Measurements from ENCODE around the gene LRRC4C.
A peak's percentile ranks its signal among the peaks of the same experiment; 100 is the strongest.

The LRRC4C gene

DNA sequence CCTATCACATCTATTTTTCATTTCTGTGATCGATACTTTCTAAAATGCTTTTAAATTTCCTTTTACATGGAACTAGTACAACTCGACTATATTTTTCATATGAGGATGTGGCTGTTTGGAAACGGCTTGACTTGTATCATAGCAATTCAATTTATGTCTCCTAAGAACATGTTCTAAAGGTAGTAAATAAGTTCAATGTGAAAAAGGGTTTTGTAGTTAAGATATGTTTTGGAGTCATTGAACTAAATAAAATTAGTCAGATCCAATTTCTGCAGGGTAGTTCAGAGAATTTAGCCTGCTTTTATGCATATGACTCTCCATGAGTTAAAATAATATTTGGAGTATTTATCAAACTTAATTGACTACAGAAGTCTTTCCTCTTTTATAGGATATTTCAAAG is 1121.4 kb downstream of the LRRC4C start:
- Mint-ChIP-seq H3K4me3 (no peak overlapping the region), H3K27me3 (no peaks in the 10 kb centered on the region), H3K4me1 (no peaks in the 10 kb centered on the region), H3K9me3 (peaks cover 14% of the 10 kb centered on the region), H3K36me3 (ENCODE audit: insufficient read depth) (no peaks in the 10 kb centered on the region), H3K27ac (ENCODE audit: low read depth) (no peak overlapping the region)
- no peak for DNase-seq (ENCODE audit: low spot score in 2 of 2)
- no peak for ATAC-seq (replicated peaks; ENCODE audit: extremely low read depth, poor library complexity, severe bottlenecking)

DNA sequence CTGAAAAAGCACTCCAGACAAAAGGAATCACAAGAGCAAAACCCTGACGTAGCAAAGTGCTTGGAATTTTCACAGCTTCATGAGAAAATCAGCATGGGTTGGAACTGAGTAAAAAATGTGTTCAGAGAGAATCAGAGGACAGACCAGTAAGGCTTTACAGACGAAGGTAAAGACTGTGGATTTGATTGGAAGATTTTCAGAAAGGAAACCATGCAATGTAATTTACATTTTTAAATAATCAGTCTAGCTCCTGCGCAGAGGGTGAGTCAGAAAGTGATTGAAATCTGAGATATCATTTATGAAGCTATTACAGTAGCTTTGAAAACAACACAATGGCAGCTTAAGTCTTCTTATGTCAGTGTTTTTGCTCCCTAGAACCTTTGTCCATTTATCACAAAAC is 1122.3 kb downstream of the LRRC4C start:
- no peak for ATAC-seq (replicated peaks; ENCODE audit: extremely low read depth, poor library complexity, severe bottlenecking)

DNA sequence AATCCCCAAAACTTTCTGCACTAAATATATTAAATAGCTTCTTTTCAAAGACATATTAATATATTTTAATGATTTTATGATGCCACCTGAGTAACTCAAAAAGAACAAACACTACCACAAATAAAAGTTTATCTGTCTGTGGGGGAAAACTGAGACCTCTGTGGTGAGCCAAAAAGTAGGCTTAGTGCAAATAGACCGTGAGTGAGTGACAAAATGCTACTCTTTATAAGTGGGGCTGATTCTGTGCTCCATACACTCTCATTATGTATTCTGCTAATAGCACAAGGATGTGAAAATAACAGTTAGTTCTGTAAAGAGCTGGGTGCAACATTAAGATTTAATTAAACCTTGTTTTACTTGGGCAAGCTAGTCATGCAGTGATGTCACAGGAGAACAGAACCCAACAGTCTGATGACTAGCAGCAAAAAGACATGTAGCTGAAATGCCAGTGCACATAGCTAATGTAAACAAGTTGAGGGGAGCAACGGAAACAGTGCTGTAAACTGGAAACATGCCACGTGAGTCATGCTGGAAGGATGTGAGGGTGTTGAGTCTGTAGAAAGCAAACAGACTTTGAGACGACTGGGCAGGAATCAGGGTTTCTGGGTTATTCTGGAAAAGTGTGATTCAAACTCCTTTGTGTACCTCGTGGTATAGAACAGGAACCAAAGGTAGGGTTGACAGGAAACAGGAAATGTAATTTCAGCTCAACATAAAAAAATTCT is 1130.4 kb downstream of the LRRC4C start:
- H3K9me3 Mint-ChIP-seq = peaks cover 12% of the 10 kb centered on the region
- no peak overlapping the region for H3K27ac Mint-ChIP-seq (ENCODE audit: low read depth)
- no peak overlapping the region for H3K4me3 Mint-ChIP-seq
- H3K36me3 Mint-ChIP-seq (ENCODE audit: insufficient read depth) = no peaks in the 10 kb centered on the region
- no peak for ATAC-seq (replicated peaks; ENCODE audit: extremely low read depth, poor library complexity, severe bottlenecking)
- H3K4me1 Mint-ChIP-seq = no peaks in the 10 kb centered on the region
- no peak for DNase-seq (ENCODE audit: low spot score in 2 of 2)
- no peaks in the 10 kb centered on the region for H3K27me3 Mint-ChIP-seq

More for the DNA sequence above, 1122.3 kb downstream of the LRRC4C start:
- Mint-ChIP-seq H3K4me1 (no peaks in the 10 kb centered on the region), H3K9me3 (peaks cover 12% of the 10 kb centered on the region), H3K27me3 (no peaks in the 10 kb centered on the region), H3K4me3 (no peak overlapping the region), H3K27ac (ENCODE audit: low read depth) (no peak overlapping the region), H3K36me3 (ENCODE audit: insufficient read depth) (no peaks in the 10 kb centered on the region)
- no peak for DNase-seq (ENCODE audit: low spot score in 2 of 2)

DNA sequence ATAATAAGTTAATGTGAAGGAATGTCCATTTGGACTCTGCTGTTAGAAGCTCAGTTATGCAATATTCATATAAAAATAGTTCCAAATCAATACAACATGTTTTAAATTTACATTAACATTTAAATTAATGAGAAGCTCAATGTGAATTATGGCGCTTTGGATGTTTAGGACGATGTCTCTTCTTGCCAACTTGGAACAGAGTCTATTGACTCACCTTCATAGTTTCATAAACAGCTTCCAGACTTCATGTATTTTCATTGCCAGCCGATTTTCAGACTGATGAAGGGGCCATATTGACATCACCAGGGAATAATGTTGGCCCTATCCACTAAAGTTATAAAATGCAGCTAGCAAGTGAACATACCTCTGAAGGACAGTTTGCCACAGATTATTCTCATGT is 1136.2 kb downstream of the LRRC4C start:
- no peak overlapping the region for H3K4me3 Mint-ChIP-seq
- H3K27ac Mint-ChIP-seq (ENCODE audit: low read depth) = no peak overlapping the region
- DNase-seq (ENCODE audit: low spot score in 2 of 2) (no peak), ATAC-seq (replicated peaks; ENCODE audit: extremely low read depth, poor library complexity, severe bottlenecking) (no peak)
- no peaks in the 10 kb centered on the region for H3K4me1 Mint-ChIP-seq
- H3K9me3 Mint-ChIP-seq = peaks cover 23% of the 10 kb centered on the region
- no peaks in the 10 kb centered on the region for H3K27me3 Mint-ChIP-seq
- no peaks in the 10 kb centered on the region for H3K36me3 Mint-ChIP-seq (ENCODE audit: insufficient read depth)

DNA sequence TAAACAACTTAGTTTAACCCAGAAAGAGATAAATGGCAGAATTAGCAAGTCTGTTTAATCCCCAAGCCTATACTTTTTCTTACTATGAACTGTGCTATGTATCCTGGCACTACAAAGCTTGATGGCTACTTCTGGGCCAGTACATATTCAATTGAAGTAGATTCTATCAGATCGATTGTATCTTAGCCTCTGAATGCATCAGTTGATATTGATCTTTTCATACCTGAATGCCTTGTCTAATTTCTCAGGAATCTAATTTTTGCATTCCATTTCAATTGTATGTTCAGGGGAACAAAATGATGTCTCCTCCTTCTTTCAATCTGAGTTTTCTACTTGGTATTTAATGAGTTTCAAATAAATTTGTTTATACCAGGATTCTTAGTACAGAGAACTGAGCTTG is 1137.9 kb downstream of the LRRC4C start:
- no peak overlapping the region for H3K4me3 Mint-ChIP-seq
- H3K4me1 Mint-ChIP-seq = no peaks in the 10 kb centered on the region
- DNase-seq (ENCODE audit: low spot score in 2 of 2) = no peak
- peaks cover 25% of the 10 kb centered on the region for H3K9me3 Mint-ChIP-seq
- ATAC-seq (replicated peaks; ENCODE audit: extremely low read depth, poor library complexity, severe bottlenecking) = no peak
- no peaks in the 10 kb centered on the region for H3K36me3 Mint-ChIP-seq (ENCODE audit: insufficient read depth)
- H3K27ac Mint-ChIP-seq (ENCODE audit: low read depth) = no peak overlapping the region
- H3K27me3 Mint-ChIP-seq = no peaks in the 10 kb centered on the region

DNA sequence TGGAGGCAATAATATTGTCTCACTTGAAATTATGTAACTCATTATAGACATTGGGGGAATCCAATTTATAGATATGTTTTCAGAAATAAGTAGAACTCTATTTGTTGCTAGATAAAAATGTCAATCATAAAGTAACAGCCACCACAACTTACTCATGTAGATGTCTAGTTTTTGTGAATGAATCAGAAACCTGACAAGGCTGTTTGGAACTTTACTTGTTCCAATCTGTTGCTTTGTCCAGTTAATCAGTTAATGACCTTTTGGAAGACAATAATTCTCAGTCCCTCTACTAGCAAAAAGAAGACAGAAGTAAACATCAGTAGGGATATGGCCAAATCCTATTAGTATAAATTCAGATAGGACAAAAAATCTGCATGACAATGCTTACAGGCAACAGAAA is 1143.3 kb downstream of the LRRC4C start:
- Mint-ChIP-seq H3K9me3 (peaks cover 17% of the 10 kb centered on the region), H3K4me3 (no peak overlapping the region), H3K36me3 (ENCODE audit: insufficient read depth) (no peaks in the 10 kb centered on the region), H3K27ac (ENCODE audit: low read depth) (no peak overlapping the region), H3K27me3 (no peaks in the 10 kb centered on the region), H3K4me1 (no peaks in the 10 kb centered on the region)
- DNase-seq (ENCODE audit: low spot score in 2 of 2) (no peak), ATAC-seq (replicated peaks; ENCODE audit: extremely low read depth, poor library complexity, severe bottlenecking) (no peak)

DNA sequence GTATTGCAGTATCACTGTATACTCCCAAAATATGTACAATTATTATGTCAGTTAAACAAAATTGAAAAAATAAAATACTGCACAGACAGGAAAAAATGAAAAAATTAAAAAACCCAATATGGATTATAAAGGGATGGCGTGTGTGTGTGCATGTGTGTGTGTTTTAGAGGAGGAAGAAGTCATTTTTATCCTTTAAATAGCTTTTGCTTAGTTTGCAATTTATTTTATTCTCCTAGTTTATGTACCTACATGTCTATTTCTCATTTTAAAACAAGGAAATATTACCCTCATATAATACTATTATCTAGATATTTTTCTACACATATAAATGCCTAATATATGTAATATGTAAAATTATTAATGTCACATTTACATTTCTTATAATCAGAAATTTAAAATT is 1144.3 kb downstream of the LRRC4C start:
- Mint-ChIP-seq H3K4me3 (no peak overlapping the region), H3K4me1 (no peaks in the 10 kb centered on the region), H3K27ac (ENCODE audit: low read depth) (no peak overlapping the region), H3K36me3 (ENCODE audit: insufficient read depth) (no peaks in the 10 kb centered on the region), H3K9me3 (peaks cover 17% of the 10 kb centered on the region), H3K27me3 (no peaks in the 10 kb centered on the region)
- ATAC-seq (replicated peaks; ENCODE audit: extremely low read depth, poor library complexity, severe bottlenecking) (no peak), DNase-seq (ENCODE audit: low spot score in 2 of 2) (no peak)

DNA sequence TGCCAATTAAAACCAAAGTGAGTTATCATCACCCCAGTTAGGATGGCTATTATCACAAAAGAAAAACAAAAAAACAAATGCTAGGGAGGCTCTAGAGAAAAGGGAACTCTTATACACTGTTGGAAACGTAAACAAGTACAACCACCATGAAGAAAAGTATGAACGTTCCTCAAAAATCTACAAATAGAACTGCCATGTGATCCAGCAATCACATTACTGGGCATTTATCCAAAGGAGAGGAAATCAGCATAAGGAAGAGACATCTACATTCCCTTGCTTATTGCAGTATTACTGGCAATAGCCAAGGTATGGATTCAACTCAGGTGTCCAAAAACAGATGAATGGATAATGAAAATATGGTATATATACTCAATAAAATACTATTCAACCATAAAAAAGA is 1145.1 kb downstream of the LRRC4C start:
- H3K27ac Mint-ChIP-seq (ENCODE audit: low read depth) = no peak overlapping the region
- ATAC-seq (replicated peaks; ENCODE audit: extremely low read depth, poor library complexity, severe bottlenecking) (no peak), DNase-seq (ENCODE audit: low spot score in 2 of 2) (no peak)
- no peaks in the 10 kb centered on the region for H3K4me1 Mint-ChIP-seq
- H3K9me3 Mint-ChIP-seq = peaks cover 17% of the 10 kb centered on the region
- no peaks in the 10 kb centered on the region for H3K27me3 Mint-ChIP-seq
- no peak overlapping the region for H3K4me3 Mint-ChIP-seq
- H3K36me3 Mint-ChIP-seq (ENCODE audit: insufficient read depth) = no peaks in the 10 kb centered on the region

DNA sequence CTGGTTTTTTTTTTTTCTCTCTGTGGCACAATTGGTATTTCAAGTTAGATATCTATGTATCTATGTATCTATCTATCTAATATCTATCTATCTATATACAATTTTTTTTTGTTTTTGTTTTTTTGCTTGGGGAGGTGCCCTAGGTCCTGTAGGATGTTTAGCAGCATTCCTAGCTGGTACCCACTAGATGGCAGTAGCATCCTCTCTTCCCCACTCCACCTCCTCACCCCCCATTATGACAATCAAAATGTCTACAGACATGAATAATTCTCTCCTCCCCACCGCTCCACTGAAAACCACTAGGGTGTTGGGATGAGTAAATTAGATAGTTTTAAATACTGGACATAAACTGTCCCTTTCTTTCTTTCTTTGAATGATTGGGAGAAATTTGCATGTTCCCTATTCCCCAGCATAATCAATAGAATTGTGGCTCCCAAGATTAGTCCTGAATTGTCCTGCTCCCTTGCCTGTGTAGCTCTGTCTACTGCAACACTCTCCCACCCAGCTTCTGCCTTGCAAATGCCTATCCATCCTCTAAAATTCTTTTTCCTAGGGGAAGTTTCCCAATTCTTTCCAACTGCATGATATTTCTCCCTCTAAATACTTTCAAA is 1152.4 kb downstream of the LRRC4C start:
- no peaks in the 10 kb centered on the region for H3K36me3 Mint-ChIP-seq (ENCODE audit: insufficient read depth)
- no peak overlapping the region for H3K4me3 Mint-ChIP-seq
- H3K9me3 Mint-ChIP-seq = peaks cover 11% of the 10 kb centered on the region
- no peaks in the 10 kb centered on the region for H3K27me3 Mint-ChIP-seq
- no peak for DNase-seq (ENCODE audit: low spot score in 2 of 2)
- no peak overlapping the region for H3K27ac Mint-ChIP-seq (ENCODE audit: low read depth)
- no peak for ATAC-seq (replicated peaks; ENCODE audit: extremely low read depth, poor library complexity, severe bottlenecking)
- no peaks in the 10 kb centered on the region for H3K4me1 Mint-ChIP-seq

DNA sequence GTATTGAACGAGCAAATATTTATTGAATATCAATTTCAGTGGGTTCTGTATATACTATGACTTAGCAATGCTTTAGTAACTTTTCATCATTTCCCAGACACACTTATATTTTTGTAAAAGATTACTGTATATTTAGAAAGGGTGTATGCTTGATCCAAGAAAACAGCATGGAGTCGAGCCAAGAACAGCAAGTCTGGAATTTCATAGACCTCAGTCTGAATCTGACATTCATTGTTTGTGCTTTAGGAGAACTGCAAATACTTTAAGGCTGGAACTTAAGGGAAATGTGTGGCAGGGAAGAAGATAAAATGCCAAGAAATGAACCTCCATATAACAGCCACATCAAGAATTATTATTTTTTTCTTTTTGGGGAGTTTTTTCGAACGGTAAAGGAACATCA is 1156.8 kb downstream of the LRRC4C start:
- peaks cover 20% of the 10 kb centered on the region for H3K9me3 Mint-ChIP-seq
- no peak for DNase-seq (ENCODE audit: low spot score in 2 of 2)
- no peak for ATAC-seq (replicated peaks; ENCODE audit: extremely low read depth, poor library complexity, severe bottlenecking)
- H3K27ac Mint-ChIP-seq (ENCODE audit: low read depth) = no peak overlapping the region
- H3K27me3 Mint-ChIP-seq = no peaks in the 10 kb centered on the region
- no peak overlapping the region for H3K4me3 Mint-ChIP-seq
- H3K36me3 Mint-ChIP-seq (ENCODE audit: insufficient read depth) = peaks cover 1% of the 10 kb centered on the region
- no peaks in the 10 kb centered on the region for H3K4me1 Mint-ChIP-seq

DNA sequence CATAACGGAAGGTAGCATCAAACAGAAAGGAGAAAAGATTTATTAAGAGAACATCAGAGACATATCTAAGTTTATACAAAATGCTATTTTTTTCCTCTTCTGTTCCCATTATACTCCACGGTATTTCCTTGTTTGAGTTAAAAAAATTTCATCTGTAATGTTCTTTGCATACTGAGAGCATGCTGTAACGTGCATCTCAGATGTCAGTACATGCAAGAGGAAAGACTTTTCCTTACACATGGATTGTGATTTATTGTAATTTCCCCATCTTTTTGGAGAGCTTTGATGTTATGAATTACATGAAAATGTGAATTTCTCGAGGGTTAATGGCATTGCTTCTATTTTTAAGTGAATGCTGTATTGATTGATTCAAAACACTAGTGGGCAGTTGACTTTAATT is 1164.0 kb downstream of the LRRC4C start:
- Mint-ChIP-seq H3K27me3 (no peaks in the 10 kb centered on the region), H3K4me3 (no peak overlapping the region), H3K27ac (ENCODE audit: low read depth) (no peak overlapping the region), H3K9me3 (peaks cover 18% of the 10 kb centered on the region), H3K4me1 (no peaks in the 10 kb centered on the region), H3K36me3 (ENCODE audit: insufficient read depth) (peaks cover 3% of the 10 kb centered on the region)
- ATAC-seq (replicated peaks; ENCODE audit: extremely low read depth, poor library complexity, severe bottlenecking) (no peak), DNase-seq (ENCODE audit: low spot score in 2 of 2) (no peak)

DNA sequence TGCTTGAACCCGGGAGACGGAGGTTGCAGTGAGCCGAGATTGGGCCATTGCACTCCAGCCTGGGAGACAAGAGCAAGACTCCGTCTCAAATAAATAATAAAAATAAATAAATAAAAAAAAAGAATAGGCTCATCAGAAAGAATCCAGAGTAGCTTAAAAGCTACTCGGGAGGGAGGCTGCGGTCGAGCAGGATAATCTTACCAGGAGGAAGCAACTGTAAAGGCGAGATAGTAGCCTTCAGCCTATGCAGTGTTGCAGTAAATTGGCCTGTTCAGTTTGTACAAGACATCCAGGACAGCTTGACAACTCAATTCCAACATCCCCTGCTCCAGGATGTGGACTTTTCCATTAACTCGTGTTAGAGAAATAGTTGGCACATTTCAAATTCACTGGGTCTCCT is 1164.7 kb downstream of the LRRC4C start:
- ATAC-seq (replicated peaks; ENCODE audit: extremely low read depth, poor library complexity, severe bottlenecking) (no peak), DNase-seq (ENCODE audit: low spot score in 2 of 2) (no peak)
- Mint-ChIP-seq H3K27me3 (no peaks in the 10 kb centered on the region), H3K27ac (ENCODE audit: low read depth) (no peak overlapping the region), H3K36me3 (ENCODE audit: insufficient read depth) (peaks cover 2% of the 10 kb centered on the region), H3K4me3 (no peak overlapping the region), H3K4me1 (no peaks in the 10 kb centered on the region), H3K9me3 (peaks cover 15% of the 10 kb centered on the region)

DNA sequence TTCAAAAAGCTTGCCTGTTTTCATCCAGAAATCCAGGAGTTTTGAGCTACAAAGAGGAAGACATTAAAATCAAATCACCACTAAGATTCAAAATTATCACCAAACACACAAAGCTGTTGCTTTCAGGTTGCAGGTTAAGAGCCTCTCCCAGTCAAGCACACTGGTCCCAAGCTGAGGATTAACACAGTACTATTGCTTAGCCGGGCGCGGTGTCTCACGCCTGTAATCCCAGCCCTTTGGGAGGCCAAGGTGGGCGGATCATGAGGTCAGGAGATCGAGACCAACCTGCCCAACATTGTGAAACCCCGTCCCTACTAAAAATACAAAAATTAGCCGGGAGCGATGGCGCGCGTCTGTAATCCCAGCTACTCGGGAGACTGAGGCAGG is 1165.1 kb downstream of the LRRC4C start:
- Mint-ChIP-seq H3K4me3 (peak overlapping the region; percentile 14), H3K36me3 (ENCODE audit: insufficient read depth) (peaks cover 2% of the 10 kb centered on the region), H3K27me3 (no peaks in the 10 kb centered on the region), H3K27ac (ENCODE audit: low read depth) (no peak overlapping the region), H3K9me3 (peaks cover 11% of the 10 kb centered on the region), H3K4me1 (no peaks in the 10 kb centered on the region)
- DNase-seq (ENCODE audit: low spot score in 2 of 2) (no peak), ATAC-seq (replicated peaks; ENCODE audit: extremely low read depth, poor library complexity, severe bottlenecking) (no peak)
